GM23338 (cell line): Measurements from ENCODE around the gene CERK. TPM values are rescaled to one million over a fixed set of nuclear protein-coding genes. Genes with fewer than 3 reads are reported as not detected.

Source experiments
- ATAC-seq: fragments of 200-7000 bp; cut with Tn5 transposase; 3 replicates; pipeline ENCODE4 v1.9.1; 2020
- DNase-seq: peaks from one replicate; pipeline ENCODE4 v3.0.0-alpha.2; 2015; ENCODE audit warnings: low spot score
- H2AFZ ChIP-seq: fragments of 200-600 bp; sonication (generic); 2 replicates; pipeline ENCODE4 v1.8.0; 2016; ENCODE audit warnings: antibody characterized with exemption, mild to moderate bottlenecking, moderate library complexity
- H3F3A ChIP-seq: fragments of 200-600 bp; sonication (generic); replicated peaks from 2 replicates; pipeline ENCODE4 v1.8.0; 2017; ENCODE audit warnings: antibody characterized with exemption, mixed run types, low read depth
- H3K27ac ChIP-seq: fragments of 200-600 bp; sonication (generic); 2 replicates; pipeline ENCODE4 v1.6.1; 2016; ENCODE audit warnings: low read depth
- H3K27me3 ChIP-seq: fragments of 200-600 bp; sonication (generic); 2 replicates; pipeline ENCODE4 v1.8.0; 2016; ENCODE audit warnings: mild to moderate bottlenecking, mixed run types, moderate library complexity; ENCODE audit not compliant: insufficient read depth
- H3K36me3 ChIP-seq: fragments of 200-600 bp; sonication (generic); 2 replicates; pipeline ENCODE4 v1.8.0; 2016; ENCODE audit warnings: mild to moderate bottlenecking; ENCODE audit not compliant: insufficient read depth
- H3K4me1 ChIP-seq: fragments of 200-600 bp; sonication (generic); 2 replicates; pipeline ENCODE4 v1.8.0; 2016; ENCODE audit warnings: mild to moderate bottlenecking, moderate library complexity; ENCODE audit not compliant: insufficient read depth
- H3K4me2 ChIP-seq: fragments of 200-600 bp; sonication (generic); 2 replicates; pipeline ENCODE4 v1.7.1; 2017; ENCODE audit warnings: mixed run types
- H3K4me3 ChIP-seq: fragments of 200-600 bp; sonication (generic); 2 replicates; pipeline ENCODE4 v1.6.1; 2016; ENCODE audit warnings: mixed run types
- H3K79me2 ChIP-seq: fragments of 200-600 bp; sonication (generic); replicated peaks from 2 replicates; pipeline ENCODE4 v1.8.0; 2017; ENCODE audit warnings: mild to moderate bottlenecking; ENCODE audit not compliant: insufficient read depth
- H3K9me2 ChIP-seq: fragments of 200-600 bp; sonication (generic); 2 replicates; pipeline ENCODE4 v1.8.0; 2017; ENCODE audit not compliant: insufficient read depth
- H4K20me1 ChIP-seq: fragments of 200-600 bp; sonication (generic); replicated peaks from 2 replicates; pipeline ENCODE4 v1.8.0; 2017; ENCODE audit warnings: mild to moderate bottlenecking; ENCODE audit not compliant: insufficient read depth
- H3K27ac Mint-ChIP-seq: 2 replicates; pipeline ENCODE4 v1.8.0; 2020; ENCODE audit warnings: inconsistent platforms, mild to moderate bottlenecking, moderate library complexity, mixed read lengths
- H3K27me3 Mint-ChIP-seq: 3 replicates; pipeline ENCODE4 v1.8.0; 2022; ENCODE audit warnings: low read depth, mild to moderate bottlenecking, moderate library complexity, mixed read lengths, inconsistent platforms; ENCODE audit not compliant: insufficient read depth, poor library complexity
- H3K36me3 Mint-ChIP-seq: 3 replicates; pipeline ENCODE4 v1.8.0; 2021; ENCODE audit warnings: low read depth, mild to moderate bottlenecking, inconsistent platforms, moderate library complexity, mixed read lengths
- H3K4me1 Mint-ChIP-seq: 3 replicates; pipeline ENCODE4 v1.8.0; 2020; ENCODE audit warnings: mild to moderate bottlenecking, inconsistent platforms, mixed read lengths
- H3K4me3 Mint-ChIP-seq: 3 replicates; pipeline ENCODE4 v1.8.0; 2021; ENCODE audit warnings: moderate library complexity, mild to moderate bottlenecking, inconsistent platforms, mixed read lengths
- H3K9me3 Mint-ChIP-seq: 3 replicates; pipeline ENCODE4 v1.8.0; 2020; ENCODE audit warnings: moderate library complexity, mild to moderate bottlenecking, inconsistent platforms, mixed read lengths
- CREB1 ChIP-seq: fragments of 250-450 bp; sonication (Bioruptor Pico); IDR thresholded peaks from 2 replicates; pipeline ENCODE4 v1.5.0; 2020; ENCODE audit warnings: low read depth, mild to moderate bottlenecking, moderate library complexity
- CTCF ChIP-seq, 2 experiments: fragments of 200-600 bp in 1 of 2; sonication (generic) in 1 of 2; conservative IDR thresholded peaks; 2 replicates each; pipeline versions ENCODE4 v1.5.1 to v1.6.1; 2016 to 2017; ENCODE audit warnings: antibody characterized with exemption in 2 of 2, low read depth in 2 of 2, mild to moderate bottlenecking in 2 of 2, moderate library complexity in 1 of 2
- EZH2 ChIP-seq: fragments of 200-600 bp; sonication (generic); IDR thresholded peaks from one replicate; pipeline ENCODE4 v1.8.0; 2017; ENCODE audit warnings: antibody characterized with exemption, mild to moderate bottlenecking, low read depth; ENCODE audit not compliant: unreplicated experiment
- REST ChIP-seq: IDR thresholded peaks from one replicate; pipeline ENCODE4 v1.6.1; 2018; ENCODE audit warnings: antibody characterized with exemption; ENCODE audit not compliant: unreplicated experiment
- long read RNA-seq: library from polyadenylated mRNA; unstranded; transcript quantifications from one replicate; pipeline ENCODE4 v2.0.0, GENCODE V29; 2020; ENCODE audit not compliant: unreplicated experiment
- polyA plus RNA-seq: library from polyadenylated mRNA; unstranded; fragments of >200 nt; fragmentation: Nextera tagmentation; extraction: Ambion mirVana; gene quantifications from 2 replicates; pipeline ENCODE4 v1.2.1, GENCODE V29; 2016
- total RNA-seq: library from RNA; depleted of rRNA; stranded (reverse); fragments of >200 nt; shearing (Covaris generic); gene quantifications from 2 replicates; pipeline ENCODE4 v1.2.3, GENCODE V29; 2014; rRNA removed
- TF ChIP-seq, protein P1 (sequence below): fragments of 250-450 bp; sonication (Bioruptor Pico); IDR thresholded peaks from 2 replicates; pipeline ENCODE4 v1.5.0; 2020; ENCODE audit warnings: mild to moderate bottlenecking, moderate library complexity

The CERK gene
- 62.9 and 63.5 TPM in 2 replicates for total RNA-seq
- polyA plus RNA-seq = 11.9 and 12.7 TPM in 2 replicates
- long read RNA-seq, full-length matches to known transcripts = 2 of 4 reads
- long read RNA-seq, partial matches to known transcripts = 0 of 4 reads
- long read RNA-seq, other reads (novel, unspliced or antisense) = 2 of 4 reads

DNA sequence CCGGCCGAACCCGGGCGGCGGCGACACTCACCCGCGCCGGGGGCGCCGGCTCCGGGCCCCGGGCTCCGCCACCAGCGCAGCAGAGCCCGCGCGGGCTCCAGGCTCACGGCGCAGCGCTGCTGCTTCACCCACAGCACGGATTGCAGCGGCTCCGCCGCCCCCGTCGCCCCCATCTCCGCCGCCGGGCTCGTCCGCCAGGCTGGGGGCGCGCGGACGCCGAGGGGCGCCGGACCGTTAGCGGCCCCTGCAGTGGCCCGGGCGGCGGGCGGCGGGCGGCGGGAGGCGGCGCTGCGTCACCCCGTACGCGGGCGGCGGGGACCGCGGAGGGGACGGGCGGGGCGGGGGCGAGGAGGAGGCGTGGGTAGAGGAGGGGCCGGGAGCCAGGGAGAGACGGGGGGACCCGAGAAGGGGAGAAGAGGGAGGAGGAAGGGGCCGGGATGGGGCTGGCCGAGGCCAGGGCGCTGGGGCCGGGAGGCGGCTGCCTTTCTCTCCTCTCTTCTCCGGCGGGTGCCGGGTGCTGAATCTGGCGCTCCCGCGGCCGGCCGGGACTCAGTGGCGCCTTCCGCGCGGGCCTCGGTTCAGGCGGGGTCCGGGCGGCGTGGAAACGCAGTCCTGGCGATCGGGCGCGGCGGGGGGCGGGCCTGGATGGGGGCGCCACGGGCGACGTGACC lies at the start of gene CERK:
Gene CERK (minus strand): TSS at position 277 of the 671 bp plus-strand sequence. CDS start 104 bp downstream, at position 173.
- DNase-seq = peak; percentile 61
- Mint-ChIP-seq H3K27me3 (peaks cover 17% of the 10 kb centered on the region), H3K4me3 (peak within 1 kb of the TSS; percentile 94), H3K27ac (no peak within 1 kb of the TSS), H3K4me1 (peaks cover 30% of the 10 kb centered on the region), H3K9me3 (no peaks in the 10 kb centered on the region), H3K36me3 (0 out of 3 replicates have a peak, but pooled peaks cover 2% of the 10 kb centered on the region)
- no peaks in the 10 kb centered on the region for H3K36me3 ChIP-seq
- no peaks in the 10 kb centered on the region for H3K27me3 ChIP-seq
- peaks cover 19% of the 10 kb centered on the region for H3K4me1 ChIP-seq
- peaks cover 33% of the 10 kb centered on the region for H3K79me2 ChIP-seq
- peaks cover 4% of the 10 kb centered on the region for H4K20me1 ChIP-seq
- peaks cover 13% of the 10 kb centered on the region; the same call in 1 of the 2 replicates for H3F3A ChIP-seq
- H2AFZ ChIP-seq = peak within 1 kb of the TSS; percentile 91
- H3K4me3 ChIP-seq = peak within 1 kb of the TSS; percentile 90
- TF ChIP-seq CTCF (conservative IDR thresholded peaks at IDR 0.05; ENCODE audit: low read depth in 2 of 2) (no peak), EZH2 (no peak), REST (no peak), CREB1 (CRISPR knock-in tag) (no peak)
- TF ChIP-seq, protein P1, sequence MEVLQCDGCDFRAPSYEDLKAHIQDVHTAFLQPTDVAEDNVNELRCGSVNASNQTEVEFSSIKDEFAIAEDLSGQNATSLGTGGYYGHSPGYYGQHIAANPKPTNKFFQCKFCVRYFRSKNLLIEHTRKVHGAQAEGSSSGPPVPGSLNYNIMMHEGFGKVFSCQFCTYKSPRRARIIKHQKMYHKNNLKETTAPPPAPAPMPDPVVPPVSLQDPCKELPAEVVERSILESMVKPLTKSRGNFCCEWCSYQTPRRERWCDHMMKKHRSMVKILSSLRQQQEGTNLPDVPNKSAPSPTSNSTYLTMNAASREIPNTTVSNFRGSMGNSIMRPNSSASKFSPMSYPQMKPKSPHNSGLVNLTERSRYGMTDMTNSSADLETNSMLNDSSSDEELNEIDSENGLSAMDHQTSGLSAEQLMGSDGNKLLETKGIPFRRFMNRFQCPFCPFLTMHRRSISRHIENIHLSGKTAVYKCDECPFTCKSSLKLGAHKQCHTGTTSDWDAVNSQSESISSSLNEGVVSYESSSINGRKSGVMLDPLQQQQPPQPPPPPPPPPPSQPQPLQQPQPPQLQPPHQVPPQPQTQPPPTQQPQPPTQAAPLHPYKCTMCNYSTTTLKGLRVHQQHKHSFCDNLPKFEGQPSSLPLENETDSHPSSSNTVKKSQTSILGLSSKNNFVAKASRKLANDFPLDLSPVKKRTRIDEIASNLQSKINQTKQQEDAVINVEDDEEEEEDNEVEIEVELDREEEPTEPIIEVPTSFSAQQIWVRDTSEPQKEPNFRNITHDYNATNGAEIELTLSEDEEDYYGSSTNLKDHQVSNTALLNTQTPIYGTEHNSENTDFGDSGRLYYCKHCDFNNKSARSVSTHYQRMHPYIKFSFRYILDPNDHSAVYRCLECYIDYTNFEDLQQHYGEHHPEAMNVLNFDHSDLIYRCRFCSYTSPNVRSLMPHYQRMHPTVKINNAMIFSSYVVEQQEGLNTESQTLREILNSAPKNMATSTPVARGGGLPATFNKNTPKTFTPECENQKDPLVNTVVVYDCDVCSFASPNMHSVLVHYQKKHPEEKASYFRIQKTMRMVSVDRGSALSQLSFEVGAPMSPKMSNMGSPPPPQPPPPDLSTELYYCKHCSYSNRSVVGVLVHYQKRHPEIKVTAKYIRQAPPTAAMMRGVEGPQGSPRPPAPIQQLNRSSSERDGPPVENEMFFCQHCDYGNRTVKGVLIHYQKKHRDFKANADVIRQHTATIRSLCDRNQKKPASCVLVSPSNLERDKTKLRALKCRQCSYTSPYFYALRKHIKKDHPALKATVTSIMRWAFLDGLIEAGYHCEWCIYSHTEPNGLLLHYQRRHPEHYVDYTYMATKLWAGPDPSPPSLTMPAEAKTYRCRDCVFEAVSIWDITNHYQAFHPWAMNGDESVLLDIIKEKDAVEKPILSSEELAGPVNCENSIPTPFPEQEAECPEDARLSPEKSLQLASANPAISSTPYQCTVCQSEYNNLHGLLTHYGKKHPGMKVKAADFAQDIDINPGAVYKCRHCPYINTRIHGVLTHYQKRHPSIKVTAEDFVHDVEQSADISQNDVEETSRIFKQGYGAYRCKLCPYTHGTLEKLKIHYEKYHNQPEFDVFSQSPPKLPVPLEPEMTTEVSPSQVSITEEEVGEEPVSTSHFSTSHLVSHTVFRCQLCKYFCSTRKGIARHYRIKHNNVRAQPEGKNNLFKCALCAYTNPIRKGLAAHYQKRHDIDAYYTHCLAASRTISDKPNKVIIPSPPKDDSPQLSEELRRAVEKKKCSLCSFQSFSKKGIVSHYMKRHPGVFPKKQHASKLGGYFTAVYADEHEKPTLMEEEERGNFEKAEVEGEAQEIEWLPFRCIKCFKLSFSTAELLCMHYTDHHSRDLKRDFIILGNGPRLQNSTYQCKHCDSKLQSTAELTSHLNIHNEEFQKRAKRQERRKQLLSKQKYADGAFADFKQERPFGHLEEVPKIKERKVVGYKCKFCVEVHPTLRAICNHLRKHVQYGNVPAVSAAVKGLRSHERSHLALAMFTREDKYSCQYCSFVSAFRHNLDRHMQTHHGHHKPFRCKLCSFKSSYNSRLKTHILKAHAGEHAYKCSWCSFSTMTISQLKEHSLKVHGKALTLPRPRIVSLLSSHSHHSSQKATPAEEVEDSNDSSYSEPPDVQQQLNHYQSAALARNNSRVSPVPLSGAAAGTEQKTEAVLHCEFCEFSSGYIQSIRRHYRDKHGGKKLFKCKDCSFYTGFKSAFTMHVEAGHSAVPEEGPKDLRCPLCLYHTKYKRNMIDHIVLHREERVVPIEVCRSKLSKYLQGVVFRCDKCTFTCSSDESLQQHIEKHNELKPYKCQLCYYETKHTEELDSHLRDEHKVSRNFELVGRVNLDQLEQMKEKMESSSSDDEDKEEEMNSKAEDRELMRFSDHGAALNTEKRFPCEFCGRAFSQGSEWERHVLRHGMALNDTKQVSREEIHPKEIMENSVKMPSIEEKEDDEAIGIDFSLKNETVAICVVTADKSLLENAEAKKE = no peak
- peak within 1 kb of the TSS; percentile 94 for H3K4me2 ChIP-seq
- peak within 1 kb of the TSS; percentile 72; the same call in 1 of the 2 replicates for H3K27ac ChIP-seq
- no peaks in the 10 kb centered on the region for H3K9me2 ChIP-seq
- ATAC-seq = peak; percentile 46
